Fibroblast of skin of scalp (primary cell): ENCODE measurements around the gene RAB25.
A peak's percentile ranks its signal among the peaks of the same experiment; 100 is the strongest.
"Not testable (repeated sequence)": the region's sequence is repeated elsewhere in the genome, so short reads cannot be mapped to it uniquely, and the experiment has no call there.

Experiments used
- DNase-seq: peaks from one replicate; pipeline ENCODE4 v3.0.0-alpha.2; 2013

Gene RAB25

DNA sequence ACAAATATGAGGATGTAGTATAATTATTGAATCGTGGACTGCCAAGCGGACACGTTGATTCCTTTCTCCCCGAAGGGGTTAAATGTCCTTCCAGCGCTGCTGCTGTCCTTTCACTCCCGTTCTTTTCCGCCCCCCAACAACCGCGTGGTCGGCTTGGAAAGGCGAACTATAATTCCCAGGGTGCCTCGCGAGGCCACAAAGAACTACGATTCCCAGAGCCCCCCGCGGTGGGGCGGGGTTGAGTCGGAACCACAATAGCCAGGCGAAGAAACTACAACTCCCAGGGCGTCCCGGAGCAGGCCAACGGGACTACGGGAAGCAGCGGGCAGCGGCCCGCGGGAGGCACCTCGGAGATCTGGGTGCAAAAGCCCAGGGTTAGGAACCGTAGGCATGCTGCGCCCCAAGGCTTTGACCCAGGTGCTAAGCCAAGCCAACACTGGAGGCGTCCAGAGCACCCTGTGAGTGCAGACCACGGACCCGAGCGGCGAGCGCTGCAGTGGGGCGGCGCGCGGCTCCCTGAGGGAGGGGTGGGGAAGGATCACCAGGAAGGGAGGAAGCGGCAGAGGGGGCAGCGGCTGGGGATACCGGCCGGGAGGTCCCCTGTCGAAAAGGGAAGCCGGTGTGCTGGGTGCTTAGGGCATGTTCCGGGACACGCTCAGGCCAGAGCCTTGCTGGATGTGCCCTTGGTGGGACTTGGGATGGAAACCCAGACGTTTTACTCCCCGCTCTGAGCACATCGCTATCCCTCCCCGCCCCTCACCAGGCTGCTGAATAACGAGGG lies 6.3 kb upstream of the RAB25 start, which contains the start of gene LAMTOR2:
Gene LAMTOR2 (plus strand): TSS at position 283 of the 781 bp plus-strand sequence. CDS start 108 bp downstream, at position 391.
- peak; percentile 98 for DNase-seq

DNA sequence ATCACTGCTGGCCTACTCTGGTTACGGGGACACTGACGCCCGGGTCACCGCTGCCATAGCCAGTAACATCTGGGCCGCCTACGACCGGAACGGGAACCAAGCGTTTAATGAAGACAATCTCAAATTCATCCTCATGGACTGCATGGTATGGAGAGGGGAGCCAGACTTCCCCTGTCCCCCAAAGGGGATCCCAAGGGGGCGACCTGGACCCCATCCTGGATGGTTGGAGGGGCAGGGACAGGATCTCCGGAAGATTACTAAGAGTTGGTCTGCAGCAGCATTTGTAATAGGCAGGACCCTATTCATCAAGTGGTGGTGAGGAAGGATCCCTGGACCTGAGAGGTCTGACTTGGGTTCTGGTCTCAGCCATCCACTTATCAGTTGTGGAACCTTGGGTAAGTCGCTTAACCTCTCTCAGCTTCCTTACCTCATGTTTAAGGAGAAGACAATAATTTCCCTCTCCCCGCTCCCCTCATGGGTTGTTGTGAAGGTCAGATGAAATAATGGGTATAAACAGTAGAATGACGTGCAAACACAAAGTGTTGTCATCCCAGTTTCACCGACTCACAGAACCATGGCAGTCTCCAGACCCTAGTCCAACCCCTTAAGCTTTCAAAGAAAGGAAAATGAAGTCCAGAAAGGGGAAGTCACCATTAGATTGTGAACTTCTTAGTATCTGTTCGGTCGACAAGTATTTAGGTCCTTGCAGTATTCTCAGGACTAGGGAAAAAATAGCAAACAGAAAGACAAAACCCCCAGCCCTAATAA lies 5.5 kb upstream of the RAB25 start:
- DNase-seq: no peak

DNA sequence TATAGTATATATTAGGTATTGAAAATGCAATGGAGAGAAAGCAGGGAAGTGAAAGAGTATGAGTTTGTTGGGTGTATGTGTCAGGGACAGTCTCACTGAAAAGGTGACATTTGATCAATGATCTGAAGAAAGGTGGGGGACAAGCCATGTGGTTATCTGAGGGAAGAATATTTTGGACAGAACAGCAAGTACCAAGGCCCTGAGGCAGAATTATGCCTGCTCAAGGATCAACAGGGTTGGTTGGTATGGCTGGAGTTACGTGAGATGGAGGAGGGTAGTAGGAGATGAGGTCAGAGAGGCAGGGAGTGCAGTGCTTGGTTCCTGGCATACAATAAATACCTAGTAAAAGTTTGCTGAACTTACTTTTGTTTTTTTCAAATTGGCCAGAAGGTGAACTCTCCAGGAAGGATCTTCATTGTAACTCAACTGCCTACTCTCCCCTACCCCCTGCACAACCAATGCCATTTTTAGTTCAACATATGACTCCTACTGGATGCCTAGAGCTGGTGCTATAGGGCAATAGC lies 4.6 kb upstream of the RAB25 start:
- no peak for DNase-seq

GRCh38 chr1:156062189-156062588 lies 1.2 kb downstream of the RAB25 start:
- no peak for DNase-seq

- DNase-seq: no peak
Measured at GRCh38 chr1:156063997-156064285, 3.0 kb downstream of the RAB25 start.

DNA sequence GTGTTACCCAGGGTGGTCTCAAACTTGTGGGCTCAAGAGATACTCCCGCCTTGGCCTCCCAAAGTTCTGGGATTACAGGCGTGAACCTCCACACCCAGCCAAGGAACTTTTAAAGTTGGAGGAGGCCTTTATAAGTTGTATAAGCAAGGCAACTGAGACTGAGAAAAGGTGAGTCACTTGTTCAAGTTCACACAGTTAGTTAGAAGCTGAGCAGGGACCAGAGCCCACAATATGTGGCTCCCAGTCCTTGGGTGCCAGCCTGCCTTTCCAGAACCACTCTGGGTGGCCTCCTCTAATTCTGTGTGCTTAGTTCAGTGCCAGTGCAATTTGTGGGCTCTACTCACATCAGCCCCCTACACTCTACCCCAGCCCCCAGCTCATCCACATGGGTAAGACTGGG lies 3.7 kb downstream of the RAB25 start:
- DNase-seq: no peak

DNA sequence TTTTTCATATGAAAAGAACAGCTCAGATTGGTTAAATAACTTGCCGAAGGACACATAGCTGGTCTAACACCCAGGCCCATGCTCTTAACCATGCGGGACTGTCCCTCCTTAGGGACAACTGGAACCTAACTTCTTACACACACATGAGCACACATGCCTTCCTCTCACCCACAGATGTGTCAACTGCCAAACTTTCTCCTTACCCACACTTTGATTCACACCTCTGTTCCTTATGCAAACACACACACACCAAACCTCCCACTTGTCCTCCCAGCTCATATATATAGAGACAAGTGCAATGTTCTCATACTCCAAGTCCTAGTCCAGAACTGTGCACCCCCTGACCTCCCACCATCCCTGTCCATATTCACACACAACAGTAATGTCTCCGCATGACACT lies 4.3 kb downstream of the RAB25 start:
- DNase-seq: no peak

GRCh38 chr1:156065871-156066270 lies 4.9 kb downstream of the RAB25 start:
- DNase-seq: no peak

- DNase-seq: no peak
Measured at GRCh38 chr1:156067262-156067661, 6.3 kb downstream of the RAB25 start.

DNA sequence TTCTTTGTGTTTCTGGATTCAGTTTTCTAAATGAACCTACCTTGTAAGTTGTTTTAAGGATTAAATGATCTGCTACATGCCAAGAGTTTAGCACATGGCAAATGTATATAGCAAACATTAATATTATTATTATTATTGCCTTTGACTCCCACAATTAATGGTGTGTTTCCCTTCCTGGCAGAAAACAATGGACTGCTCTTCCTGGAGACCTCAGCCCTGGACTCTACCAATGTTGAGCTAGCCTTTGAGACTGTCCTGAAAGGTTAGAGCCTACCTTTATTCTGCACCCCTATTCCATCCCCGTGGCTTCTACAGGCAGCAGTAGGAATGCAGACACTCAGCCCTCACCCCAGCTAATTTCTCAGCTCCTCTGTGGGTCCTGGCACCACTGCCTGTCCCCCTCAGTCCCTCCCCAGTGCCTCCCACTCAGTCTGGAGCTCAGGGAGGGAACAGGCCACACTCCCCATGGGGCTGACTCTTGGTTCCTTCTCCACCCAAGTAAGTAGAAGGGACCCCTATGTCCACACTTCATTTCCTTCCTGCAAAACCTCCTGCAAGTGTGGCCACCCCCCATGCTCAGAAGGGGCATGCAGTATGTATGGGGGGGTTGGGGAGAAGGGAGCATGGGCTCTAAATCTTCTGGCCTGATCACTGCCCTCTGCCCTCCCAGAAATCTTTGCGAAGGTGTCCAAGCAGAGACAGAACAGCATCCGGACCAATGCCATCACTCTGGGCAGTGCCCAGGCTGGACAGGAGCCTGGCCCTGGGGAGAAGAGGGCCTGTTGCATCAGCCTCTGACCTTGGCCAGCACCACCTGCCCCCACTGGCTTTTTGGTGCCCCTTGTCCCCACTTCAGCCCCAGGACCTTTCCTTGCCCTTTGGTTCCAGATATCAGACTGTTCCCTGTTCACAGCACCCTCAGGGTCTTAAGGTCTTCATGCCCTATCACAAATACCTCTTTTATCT lies 8.8 kb downstream of the RAB25 start:
- no peak for DNase-seq

GRCh38 chr1:156070548-156070947 lies 9.6 kb downstream of the RAB25 start:
- DNase-seq: no peak

DNA sequence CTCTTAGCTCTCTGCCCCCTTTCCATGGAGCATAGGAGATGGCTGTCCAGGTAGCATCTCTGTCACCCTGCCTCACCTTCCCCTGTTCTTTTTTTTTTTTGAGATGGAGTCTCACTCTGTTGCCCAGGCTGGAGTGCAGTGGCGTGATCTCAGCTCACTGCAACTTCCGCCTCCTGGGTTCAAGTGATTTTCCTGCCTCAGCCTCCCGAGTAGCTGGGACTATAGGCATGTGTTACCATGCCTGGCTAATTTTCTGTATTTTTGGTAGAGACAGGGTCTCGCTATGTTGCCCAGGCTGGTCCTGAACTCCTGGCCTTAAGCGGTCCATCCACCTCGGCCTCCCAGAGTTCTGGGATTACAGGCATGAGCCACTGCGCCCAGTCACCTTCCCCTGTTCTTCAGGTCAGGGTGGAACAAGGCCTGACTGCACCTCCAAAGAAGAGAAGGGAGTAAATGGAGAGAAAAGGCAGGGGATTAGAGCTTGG lies 10.4 kb downstream of the RAB25 start:
- not testable (repeated sequence) for DNase-seq

DNA sequence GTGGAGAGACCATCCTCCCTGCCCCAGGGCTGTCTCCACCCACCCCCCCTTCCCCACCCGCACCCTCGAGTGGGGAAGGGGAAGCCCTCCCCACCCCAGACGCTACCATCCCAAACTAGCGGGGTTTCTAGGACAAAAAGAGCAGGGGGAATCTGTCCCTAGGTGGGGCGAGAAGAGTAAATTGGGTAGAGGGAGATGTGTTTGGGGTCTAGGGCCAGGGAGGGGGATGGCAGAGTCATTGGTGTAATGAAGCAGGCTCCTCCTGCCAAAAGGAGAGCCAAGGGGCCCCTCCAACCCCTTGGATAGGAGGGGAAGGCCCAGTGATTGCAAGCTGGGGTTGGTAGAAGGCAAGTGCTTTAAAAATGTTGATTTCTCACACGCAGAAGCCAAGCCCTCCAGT lies 11.3 kb downstream of the RAB25 start:
- no peak for DNase-seq

DNA sequence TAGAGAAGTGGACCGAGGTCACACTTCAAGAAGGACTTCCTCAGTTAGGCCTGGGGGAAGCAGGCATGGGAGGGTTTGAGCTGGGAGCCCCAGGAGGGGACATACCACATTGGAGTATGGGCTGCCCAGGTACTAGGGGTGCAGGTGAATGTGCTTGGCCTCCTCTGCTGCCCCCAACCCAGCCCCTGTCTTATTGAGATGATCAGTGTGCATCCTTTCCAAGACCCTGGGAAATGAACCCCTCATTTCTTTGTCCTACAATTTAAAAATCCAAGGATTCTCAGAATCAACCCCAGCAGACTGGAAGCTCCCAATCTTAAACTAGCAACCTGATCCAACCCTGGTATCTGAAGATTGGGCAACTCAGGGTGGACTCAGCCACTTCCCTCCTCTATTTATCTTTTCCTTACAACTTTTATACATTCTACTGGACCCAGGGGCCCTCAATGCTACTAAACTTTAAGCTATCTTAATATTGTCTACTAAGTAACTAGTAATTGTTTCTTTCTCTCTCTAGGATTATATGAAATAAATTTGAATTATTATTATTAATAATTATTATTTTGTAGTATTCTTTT lies 12.2 kb downstream of the RAB25 start:
- DNase-seq: no peak

DNA sequence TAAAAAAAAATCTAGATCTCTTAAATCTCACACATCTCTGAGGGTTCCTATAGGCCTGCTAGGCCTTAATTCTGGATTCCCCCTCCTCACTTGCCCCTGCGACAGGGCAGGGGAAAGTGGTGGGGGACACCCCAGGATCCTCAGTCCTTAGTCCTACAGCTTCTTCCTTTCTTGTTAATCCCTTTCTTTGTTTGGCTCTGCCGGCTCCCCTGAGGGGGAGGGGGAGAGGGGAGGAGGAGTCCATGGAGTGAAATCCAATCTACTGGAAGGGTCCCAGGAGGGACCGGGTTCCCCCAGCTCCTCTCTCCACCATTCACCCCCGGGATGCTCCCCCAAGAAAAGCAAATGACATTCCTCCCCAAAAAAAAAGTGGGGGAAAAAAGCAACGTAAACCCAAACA lies 12.8 kb downstream of the RAB25 start:
- no peak for DNase-seq

GRCh38 chr1:156074661-156075060 lies 13.7 kb downstream of the RAB25 start:
- no peak for DNase-seq

DNA sequence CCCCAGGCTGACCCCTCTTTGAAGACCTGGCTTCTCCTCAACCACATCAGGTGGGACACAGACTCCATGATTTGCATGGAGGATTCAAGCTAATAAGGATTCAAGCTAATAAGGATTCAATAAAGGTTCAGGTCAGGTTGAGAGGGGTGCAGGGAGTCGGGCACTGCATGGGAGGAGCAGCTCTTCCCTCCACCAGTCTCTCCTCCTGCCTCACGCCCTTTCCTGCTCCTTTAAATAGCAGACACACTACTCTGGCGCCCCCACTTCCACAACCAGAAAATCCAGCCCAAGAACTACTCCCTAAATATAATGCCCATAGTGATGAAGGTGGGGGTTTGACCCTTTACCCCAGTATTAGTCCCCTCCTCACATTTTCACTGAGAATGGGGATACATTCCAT lies 14.2 kb downstream of the RAB25 start:
- DNase-seq: no peak

DNA sequence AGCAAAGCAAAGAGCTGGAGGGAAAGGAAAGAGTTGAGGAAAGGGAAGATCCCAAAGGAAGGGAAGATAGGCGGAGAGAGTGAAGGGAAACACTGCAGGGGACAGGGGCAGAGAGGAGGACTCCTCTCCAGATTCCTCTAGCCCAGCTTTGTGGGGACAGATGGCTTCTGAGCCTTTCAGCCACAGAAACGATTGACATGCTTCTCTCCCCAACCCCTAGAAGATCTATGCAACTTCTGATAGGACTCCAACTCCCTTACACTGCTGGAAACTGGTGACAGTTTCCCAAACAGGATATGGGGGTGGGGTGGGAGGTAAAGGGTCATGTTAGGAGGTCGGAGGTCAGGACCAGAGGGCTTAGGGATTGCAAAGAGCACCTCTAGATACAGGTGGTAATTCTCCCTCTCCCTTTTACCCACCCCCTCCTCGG lies 14.8 kb downstream of the RAB25 start:
- no peak for DNase-seq

- DNase-seq: no peak
Measured at GRCh38 chr1:156076609-156077429, 15.9 kb downstream of the RAB25 start.

- no peak for DNase-seq
Measured at GRCh38 chr1:156077430-156077760, 16.4 kb downstream of the RAB25 start.

DNA sequence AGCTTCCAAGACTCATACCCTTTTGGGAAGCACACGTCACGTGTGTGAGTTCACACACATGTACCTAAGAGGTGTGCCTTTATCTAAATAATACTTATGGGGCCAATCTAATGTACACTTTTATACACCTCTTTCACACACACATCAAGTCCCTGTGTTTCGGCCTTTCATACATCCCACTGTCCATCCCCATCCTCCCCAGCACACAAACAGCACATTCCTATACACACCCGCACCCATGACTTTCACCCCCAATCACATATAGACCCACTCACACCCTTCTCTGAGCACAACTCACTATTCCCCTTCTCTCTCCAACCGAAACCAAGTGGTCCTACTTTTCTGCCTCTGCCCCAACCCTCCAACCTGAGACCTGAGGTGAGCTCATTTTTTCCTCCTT lies 17.8 kb downstream of the RAB25 start:
- DNase-seq: no peak
